SKM-1 (cell line): ENCODE data around the gene TP73.

Experiments used
- DNase-seq: peaks from one replicate; lab custom pipeline; 2025; ENCODE audit not compliant: unreplicated experiment; lab: John Stamatoyannopoulos, UW

The TP73 gene

GRCh38 chr1:3703786-3704371, 51.6 kb downstream of the TP73 start:
- no peak for DNase-seq

- DNase-seq = no peak
Measured at GRCh38 chr1:3705341-3705950, 53.1 kb downstream of the TP73 start.

- DNase-seq = no peak
Measured at GRCh38 chr1:3706651-3707297, 54.5 kb downstream of the TP73 start.

GRCh38 chr1:3707298-3707938, 55.1 kb downstream of the TP73 start:
- no peak for DNase-seq

GRCh38 chr1:3707939-3708328, 55.6 kb downstream of the TP73 start:
- no peak for DNase-seq

DNA sequence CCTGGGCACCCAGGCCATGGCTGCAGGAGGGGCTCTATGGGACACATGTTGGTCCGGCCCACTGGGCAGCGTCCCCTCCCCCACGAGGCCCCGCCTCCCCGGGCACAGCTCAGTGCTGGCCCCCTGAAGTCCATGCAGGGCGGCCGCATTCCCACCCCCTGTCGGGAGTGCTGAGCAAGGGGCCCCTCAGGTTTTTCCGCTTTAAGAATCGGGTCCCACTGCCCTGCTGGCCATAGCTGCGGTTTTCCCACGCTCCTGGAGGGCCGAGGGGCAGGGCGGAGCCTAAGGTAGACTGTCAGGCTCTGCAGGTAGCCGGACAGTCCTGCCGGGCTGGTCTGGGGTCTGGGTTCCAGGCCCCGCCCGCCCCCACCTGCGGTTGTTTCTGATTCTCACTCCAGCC, 56.5 kb downstream of the TP73 start:
- no peak for DNase-seq

DNA sequence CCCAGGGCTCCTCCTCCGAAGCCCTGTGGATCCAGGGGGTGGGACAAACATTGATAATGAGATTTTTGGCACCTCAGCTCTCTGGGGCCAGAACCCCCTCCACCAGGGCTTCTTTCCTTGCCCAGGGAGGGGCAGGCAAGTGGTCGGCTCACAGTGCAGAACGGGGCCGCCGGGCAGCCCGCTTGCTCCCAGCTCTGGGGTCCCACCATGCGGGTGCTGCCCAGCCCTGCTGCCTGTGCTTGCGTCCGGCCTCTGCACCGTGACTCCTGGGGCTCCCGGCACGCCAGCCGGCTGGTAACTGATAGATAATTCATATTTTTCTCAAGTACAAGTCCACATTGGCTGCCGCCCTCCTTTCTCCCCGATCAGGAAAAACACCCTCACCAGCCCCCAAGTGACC, 57.9 kb downstream of the TP73 start:
- DNase-seq = no peak

- no peak for DNase-seq
Measured at GRCh38 chr1:3711381-3711779, 59.1 kb downstream of the TP73 start.

GRCh38 chr1:3711780-3712451, 59.6 kb downstream of the TP73 start:
- DNase-seq = no peak

- no peak for DNase-seq
Measured at GRCh38 chr1:3712573-3713535, 60.5 kb downstream of the TP73 start.

- no peak for DNase-seq
Measured at GRCh38 chr1:3713840-3714239, 61.5 kb downstream of the TP73 start.

DNA sequence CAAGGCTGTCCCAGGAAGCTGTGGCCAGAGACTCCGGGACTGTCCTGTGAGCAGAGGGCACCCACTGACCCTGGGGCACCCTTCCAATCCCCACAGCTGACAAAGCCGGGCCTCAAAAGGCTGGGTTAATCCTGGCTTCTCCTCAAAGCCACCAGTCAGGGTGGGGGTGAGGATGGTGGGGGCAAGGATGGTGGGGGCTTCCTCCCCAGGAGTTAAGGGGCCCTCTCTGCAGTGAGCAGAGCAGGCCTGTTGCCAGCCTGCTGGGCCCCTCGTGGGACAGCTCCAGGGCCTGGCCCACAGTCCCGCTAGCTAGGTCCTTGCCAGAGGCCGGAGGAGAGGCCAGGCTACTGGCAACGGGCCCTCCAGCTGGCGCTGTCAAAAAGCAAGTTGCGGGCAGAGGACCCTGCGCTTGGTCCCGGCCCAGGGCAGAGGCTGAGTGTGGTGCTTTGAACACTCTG, 62.0 kb downstream of the TP73 start:
- no peak for DNase-seq

- DNase-seq = no peak
Measured at GRCh38 chr1:3714814-3715213, 62.5 kb downstream of the TP73 start.

GRCh38 chr1:3716351-3716750, 64.0 kb downstream of the TP73 start:
- DNase-seq = no peak

DNA sequence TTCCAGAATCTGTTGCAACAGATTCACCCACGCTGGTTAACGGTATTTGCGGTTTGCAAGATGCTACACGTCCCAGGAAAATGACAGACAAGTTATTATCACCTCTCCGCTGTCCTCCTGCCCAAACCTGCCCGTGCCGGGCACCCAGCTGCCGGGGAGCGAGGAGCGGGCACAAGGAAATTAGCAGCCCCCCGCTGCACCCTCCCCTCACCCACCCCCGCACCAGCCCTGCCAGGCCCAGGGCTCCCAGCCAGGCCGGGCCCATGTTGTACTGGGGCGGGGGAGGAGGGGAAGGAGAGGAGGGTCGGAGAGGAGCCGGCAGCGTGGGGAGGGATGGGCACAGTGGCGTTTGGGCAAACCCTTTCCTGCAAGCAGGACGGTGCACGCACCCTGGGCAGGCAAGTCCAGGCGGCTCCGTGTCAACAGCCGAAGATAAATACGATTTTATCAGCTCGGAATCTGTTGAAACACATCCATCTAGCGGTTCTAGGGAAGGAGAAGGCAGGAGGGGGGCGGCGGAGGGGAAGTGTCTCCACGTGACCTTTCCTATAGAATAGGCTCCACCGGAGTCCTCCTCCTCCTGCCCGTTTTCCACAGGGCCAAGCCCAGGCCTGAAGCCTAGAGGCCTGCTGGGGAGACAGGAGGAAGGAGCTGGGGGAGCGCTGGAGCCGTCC, 64.9 kb downstream of the TP73 start:
- DNase-seq = peak; percentile 39

GRCh38 chr1:3717715-3718601, 65.6 kb downstream of the TP73 start:
- peak; percentile 19 for DNase-seq

- no peak for DNase-seq
Measured at GRCh38 chr1:3718764-3719163, 66.4 kb downstream of the TP73 start.

- DNase-seq = no peak
Measured at GRCh38 chr1:3721955-3722465, 69.7 kb downstream of the TP73 start.

DNA sequence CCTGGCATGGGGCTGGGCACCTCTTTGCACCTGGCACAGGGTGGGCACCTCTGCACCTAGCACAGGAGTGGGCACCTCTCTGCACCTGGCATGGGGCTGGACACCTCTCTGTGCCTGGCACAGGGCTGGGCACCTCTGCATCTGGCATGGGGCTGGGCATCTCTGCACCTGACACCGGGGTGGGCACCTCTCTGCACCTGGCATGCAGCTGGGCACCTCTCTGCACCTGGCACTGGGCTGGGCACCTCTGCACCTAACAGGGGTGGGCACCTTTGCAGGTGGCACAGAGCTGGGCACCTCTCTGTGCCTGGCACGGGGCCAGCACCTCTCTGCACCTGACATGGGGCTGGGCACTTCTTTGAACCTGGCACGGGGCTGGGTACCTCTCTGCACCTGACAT, 70.5 kb downstream of the TP73 start:
- DNase-seq = no peak
